T47D (cell line): ENCODE data around the gene ANO9.
A peak's percentile ranks its signal among the peaks of the same experiment; 100 is the strongest.

ENCODE experiments used
- DNase-seq, 2 experiments: peaks; one replicate each; pipeline versions ENCODE4 v3.0.0 to v3.0.0-alpha.2; 2011 to 2012; ENCODE audit warnings: low read depth in 1 of 2, low spot score in 1 of 2
- JUND ChIP-seq: IDR thresholded peaks from 2 replicates; pipeline ENCODE4 v1.6.1; 2012; ENCODE audit warnings: low read depth
- in situ Hi-C: cut with HindIII; loops from 2 replicates; pipeline ENCODE4 v1.10.0; 2016; ENCODE audit warnings: low sequenced_read_pairs, low pct_unique_long_range_greater_than_20kb

Gene ANO9

GRCh38 chr11:454043-454442 is 12.2 kb upstream of the ANO9 start:
- DNase-seq = no peak
- no peak for TF ChIP-seq JUND
- in situ Hi-C loops = no loop called here

DNA sequence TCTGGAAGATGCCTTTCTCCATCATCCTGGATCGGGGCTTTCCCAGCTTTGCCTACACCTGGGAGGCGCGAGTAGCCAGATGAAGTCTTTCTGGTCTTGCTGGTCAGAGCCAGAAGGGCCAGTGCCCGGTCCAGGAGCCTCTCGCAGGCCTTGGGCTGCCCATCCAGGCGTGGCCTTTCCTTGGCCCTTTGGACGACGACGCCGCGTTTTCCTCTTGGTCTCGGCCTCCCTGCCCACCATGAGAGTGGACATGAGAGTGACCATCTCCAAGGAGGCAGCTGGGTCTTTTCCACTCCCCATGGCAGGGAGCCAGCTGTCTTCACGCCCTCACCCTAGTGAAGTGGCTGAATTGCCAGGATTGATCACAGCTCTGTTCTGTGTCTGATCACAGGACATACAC is 11.8 kb upstream of the ANO9 start:
- in situ Hi-C loops = no loop called here
- TF ChIP-seq JUND = no peak

GRCh38 chr11:452916-453527 is 11.2 kb upstream of the ANO9 start:
- in situ Hi-C loops = no loop called here
- DNase-seq = no peak
- TF ChIP-seq JUND = no peak

More for the DNA sequence above, 11.8 kb upstream of the ANO9 start:
- DNase-seq = no peak

DNA sequence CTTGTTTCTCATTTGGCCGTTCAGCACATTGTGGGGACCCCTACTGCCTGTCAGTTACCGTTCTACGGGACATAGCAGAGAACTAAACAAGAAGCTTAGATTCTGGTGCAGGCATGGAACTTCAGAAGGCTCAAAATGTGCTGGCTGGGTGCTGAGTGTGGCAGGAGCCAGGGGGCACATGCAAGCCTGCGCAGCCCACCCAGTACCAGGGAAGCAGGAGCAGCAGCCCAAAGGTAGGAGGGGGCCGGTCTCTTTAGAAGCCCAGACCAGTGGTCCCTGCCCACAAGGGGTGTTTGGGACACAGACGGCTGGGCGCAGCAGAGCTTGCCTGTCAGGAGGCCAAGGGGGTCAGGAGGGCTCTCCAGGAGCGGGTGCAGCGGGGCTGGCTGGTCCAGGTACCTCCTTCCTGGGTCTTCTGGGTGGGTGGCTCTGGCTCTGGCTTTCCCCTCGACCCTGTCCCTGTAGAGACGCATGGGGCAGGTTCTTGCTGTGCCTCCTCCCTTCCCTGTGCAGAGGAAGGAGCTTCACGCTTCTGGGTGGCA is 10.5 kb upstream of the ANO9 start:
- in situ Hi-C loops = no loop called here
- TF ChIP-seq JUND = no peak
- no peak for DNase-seq

- in situ Hi-C loops = no loop called here
- DNase-seq = no peak
- no peak for TF ChIP-seq JUND
Measured at GRCh38 chr11:451738-452137, 9.9 kb upstream of the ANO9 start.

- no peak for TF ChIP-seq JUND
- DNase-seq = peak; percentile 54 to 69
- in situ Hi-C loops = no loop called here
Measured at GRCh38 chr11:450809-451451, 9.1 kb upstream of the ANO9 start.

- TF ChIP-seq JUND = no peak
- in situ Hi-C loops = no loop called here
- peak; percentile 75 to 92 for DNase-seq
Measured at GRCh38 chr11:449889-450808, 8.3 kb upstream of the ANO9 start, which contains the start of gene PTDSS2. Gene PTDSS2, plus strand, starts transcription at chr11:450279. Its CDS starts 177 bp downstream, at chr11:450456.

GRCh38 chr11:447923-448731 is 6.3 kb upstream of the ANO9 start:
- in situ Hi-C loops = no loop called here
- TF ChIP-seq JUND = no peak
- DNase-seq = peak; percentile 72 to 89

DNA sequence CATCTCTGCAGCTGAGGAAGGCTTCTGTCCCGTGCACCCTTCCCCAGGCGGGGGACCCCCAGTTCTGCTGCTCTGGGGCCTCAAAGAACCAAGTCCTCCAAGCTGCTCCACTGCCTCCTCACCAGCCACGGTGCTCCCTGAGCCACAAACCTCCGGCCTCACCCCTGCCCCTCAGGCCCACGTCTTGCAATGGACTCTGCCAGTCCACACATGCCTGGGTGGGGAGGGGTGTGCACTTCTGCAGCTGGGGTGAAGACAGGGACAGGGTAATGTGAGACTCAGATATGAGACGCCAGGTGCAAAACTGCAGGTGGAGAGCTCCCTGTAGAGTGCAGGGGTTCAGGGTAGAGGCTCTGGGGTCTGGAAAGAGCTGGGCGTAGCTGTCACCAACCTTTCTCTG is 5.1 kb upstream of the ANO9 start:
- no peak for TF ChIP-seq JUND
- no peak for DNase-seq
- in situ Hi-C loops = no loop called here

GRCh38 chr11:445765-446588 is 4.2 kb upstream of the ANO9 start:
- TF ChIP-seq JUND = no peak
- no peak for DNase-seq
- in situ Hi-C loops = no loop called here
